NOMO-1 treated with dmso at 0.1 percent for 144 hours (cell line): ENCODE measurements around the gene ANKRD6.

Experiments used
- DNase-seq: peaks from one replicate; lab custom pipeline; 2025; ENCODE audit not compliant: unreplicated experiment; lab: John Stamatoyannopoulos, UW

Gene ANKRD6

GRCh38 chr6:89555806-89556205 is 122.9 kb downstream of the ANKRD6 start:
- DNase-seq = no peak

GRCh38 chr6:89559487-89559886 is 126.5 kb downstream of the ANKRD6 start:
- DNase-seq = no peak

- no peak for DNase-seq
Observed at GRCh38 chr6:89562093-89562973, 129.4 kb downstream of the ANKRD6 start.

DNA sequence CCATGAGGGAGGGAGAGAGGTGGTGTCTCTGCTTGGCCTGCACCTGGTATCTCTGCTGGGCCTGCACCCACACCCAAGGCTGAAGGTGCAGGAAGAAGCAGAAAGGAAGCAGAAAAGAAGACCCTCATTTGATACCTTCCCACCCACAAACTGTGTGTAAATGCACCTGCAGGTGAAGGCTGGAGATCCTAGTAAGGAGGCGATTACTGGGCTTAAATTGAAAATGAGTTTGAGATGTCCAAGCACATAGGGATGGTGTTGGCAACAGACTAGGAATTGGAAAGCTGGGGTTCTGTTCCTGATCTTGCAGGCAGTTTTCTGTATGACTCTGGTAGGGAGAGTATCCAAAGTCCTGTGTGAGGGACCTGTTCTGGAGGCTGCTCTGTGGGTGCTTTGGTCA is 130.9 kb downstream of the ANKRD6 start:
- no peak for DNase-seq

DNA sequence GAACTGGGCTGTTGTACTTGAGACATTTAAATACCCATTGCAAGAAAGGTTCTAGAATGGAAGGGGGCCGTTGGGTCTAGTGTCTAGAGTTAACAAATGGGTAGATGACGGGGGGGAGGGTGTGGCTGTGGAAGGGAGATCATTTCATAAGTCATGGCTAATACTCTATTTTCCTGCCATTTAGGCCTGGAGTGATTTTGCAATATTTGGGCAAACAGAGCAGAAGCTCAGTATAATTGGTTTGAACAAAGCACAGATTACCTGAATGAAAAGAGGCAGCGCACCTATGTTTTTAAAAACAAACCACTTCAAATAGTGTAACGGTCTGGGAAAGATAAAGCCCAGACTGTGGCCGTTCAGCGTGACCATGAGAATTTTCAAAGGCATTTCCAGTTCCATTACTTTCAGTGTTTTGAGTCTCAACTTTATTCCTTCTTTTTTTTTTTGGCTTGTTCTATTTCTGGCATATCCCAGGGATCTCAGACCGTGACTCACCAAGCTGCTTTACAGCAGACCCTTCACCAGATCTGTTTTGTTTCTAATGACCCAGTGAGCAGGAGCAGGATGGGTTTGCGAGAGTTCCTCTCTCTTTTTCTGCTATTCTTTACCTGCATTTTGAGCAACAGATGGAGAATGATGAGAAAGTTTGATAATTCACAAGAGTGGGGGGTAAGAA is 131.9 kb downstream of the ANKRD6 start:
- DNase-seq = no peak

- no peak for DNase-seq
Observed at GRCh38 chr6:89566008-89566800, 133.3 kb downstream of the ANKRD6 start.

- no peak for DNase-seq
Observed at GRCh38 chr6:89566930-89567629, 134.1 kb downstream of the ANKRD6 start.

DNA sequence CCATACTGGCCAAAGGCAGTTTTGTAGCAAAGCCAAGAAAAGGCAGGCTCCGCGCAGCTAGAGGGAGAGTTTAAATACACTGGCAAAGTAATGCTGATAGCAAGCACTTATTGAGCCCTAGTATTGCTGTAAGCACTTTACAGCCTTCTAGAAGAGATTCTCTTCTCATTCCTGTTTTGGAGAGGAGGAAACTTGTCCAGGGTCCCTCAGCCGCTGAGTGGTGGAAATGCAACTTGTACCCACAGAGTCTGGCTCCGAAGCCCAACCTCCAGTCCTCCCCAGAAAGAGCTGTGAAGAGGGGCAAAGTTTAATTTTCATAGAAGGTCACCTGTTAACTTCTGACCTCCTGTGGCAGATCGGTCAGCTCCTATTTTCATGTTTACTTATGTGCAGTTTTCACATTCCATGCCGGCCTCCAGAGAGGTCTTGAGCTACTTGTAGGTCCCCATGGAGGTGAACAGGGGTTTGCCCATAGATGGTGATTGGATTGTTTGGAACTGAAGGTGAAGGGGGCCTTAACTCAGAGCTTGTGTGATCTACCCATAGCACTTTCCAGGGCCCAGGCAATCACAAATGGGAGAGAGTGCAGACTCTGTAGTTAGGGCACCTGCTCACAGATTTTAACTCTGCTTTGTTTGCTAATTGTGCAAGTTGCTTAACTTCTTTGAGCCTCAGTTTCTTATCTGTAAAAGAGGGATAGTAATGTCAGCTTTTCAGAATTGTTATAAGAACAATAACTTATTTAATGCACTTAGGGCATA is 134.9 kb downstream of the ANKRD6 start:
- DNase-seq = no peak

DNA sequence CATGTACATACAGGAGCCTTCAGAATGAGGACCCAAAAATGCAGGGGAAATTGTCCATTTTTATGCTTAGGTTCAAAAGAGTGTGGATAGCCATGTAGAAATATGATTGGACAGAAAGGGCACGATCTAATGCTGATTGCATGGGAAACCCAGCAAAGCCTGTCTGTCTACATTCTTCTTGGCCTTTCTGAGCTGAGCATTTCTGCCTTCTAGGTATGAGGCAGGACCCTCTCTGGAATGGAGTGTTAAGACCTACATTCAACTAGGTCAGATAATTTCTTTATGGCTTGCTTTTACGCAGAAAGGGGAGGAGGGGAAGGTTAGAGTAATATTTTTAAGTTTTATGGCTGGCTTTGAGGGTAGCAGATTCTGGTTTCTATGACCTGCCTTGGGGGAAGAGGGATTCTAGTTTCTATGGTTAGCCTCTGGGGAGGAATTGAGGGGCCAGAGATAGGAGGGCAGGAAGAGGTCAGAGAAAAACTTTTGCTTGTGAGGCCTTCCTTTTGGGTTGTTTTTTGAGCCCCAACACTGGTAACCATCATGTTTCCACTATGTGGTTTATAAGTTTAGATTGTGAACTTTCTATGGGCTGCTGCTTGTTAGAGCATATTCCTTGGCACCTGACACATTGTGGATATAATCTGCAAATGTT is 142.1 kb downstream of the ANKRD6 start:
- DNase-seq = no peak

DNA sequence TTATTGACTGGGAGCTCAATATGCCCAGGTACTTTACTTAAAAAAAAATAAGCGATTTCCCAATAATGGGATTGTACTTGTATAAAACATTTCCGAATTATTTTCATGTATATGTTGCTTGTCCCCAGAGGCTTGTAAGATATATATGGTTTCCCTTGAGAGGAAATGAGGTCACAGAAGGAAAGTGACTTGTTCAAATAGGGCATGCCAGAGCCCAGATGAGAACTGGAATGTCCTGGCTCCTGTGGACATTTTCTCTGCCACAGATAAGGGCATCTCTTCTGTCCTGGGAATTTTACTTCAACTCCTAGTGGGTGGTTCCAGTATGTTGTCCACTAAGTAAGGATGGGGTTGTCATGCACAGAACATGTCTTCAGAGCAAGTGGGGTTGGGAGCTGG is 142.6 kb downstream of the ANKRD6 start:
- DNase-seq = no peak

GRCh38 chr6:89580997-89581666 is 148.2 kb downstream of the ANKRD6 start:
- no peak for DNase-seq

GRCh38 chr6:89581689-89582088 is 148.7 kb downstream of the ANKRD6 start:
- DNase-seq = no peak

GRCh38 chr6:89582669-89583325 is 149.8 kb downstream of the ANKRD6 start:
- no peak for DNase-seq

- no peak for DNase-seq
Observed at GRCh38 chr6:89583559-89583958, 150.6 kb downstream of the ANKRD6 start.

DNA sequence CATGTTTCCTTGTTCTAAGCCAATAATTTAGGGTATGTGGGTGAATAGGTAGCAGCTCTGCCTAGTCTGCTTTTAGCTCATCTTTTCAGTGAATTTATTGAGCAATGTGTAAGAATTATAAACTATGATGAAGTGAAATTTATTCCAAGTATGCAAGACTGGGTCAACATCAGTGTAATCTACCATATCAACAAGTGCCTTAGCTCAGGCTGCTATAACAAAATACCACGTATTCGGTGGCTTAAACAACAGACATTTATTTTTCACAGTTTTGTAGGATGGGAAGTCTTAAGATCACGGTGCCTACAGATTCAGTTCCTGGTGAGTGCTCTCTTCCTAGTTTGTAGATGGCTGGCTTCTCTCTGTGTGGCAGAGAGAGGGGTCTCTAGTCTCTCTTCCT is 151.6 kb downstream of the ANKRD6 start:
- DNase-seq = no peak

DNA sequence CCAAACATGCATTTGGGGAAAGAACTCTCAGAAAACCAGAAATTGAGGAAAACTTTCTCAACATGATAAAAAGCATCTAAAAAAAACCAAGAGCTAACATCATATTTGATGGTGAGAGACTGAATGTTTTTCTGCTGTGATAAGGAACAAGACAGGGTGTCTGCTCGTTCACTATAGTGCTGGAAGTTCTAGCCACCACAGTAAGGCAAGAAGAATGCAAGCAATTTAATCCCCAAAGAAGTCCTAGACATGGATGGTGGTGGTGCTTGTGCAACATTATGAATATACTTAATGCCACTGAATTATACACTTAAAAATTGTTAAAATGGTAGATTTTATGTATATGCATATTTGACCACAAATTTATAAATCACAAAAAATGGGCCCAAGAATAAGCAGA is 152.2 kb downstream of the ANKRD6 start:
- DNase-seq = no peak

DNA sequence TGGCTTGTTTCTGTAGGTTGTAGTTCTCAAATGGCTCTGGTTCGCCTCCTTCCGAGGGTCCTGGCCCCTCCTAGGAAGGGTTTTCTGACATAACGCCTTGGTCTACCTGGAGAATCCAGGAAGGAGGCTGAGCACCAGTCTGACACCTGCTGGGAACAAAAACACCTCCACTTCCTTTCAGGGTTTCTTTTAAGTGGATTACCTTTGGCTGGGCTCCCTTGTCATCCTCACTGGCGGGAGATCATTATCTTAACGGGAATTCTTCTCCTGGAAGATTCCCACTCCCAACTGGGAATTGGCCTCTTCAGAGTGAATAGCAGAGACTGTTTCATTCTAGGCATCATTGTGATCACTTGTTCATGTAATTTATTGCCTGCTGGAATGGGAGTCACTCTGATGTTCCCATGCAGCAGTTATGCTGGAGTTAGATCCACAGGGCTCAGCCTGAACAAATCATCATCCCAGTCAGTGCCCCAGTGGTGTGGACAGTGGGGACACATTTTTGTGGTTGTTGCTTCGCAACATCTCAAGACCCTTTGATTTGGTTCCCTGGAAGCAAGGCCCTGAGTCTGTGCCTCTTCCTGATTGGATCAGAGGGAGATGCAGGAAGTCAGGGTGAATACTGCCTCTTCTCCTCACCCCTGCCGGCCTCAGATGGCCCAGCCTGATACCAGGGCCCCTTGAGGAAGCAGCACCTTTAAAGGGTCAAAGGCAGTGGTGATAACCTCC is 156.5 kb downstream of the ANKRD6 start:
- DNase-seq = no peak

DNA sequence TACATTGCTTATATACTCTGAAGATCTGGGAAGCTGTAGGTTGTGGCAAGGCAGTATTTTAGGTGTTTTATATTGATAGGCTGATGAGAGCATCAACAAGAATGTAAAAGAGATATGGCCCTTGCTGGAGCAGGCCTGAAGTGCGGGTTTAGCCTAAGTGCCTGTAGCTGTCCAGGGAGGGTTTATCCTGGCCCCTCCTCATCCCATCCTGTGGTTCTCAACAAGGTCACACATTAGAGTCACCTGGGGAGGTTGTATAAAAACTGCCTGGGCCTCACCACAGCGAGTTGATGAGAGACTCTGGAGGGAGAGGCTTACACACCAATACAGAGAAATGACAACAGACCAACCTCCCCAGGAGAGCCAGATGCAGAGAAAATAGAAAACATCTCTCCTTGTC is 157.2 kb downstream of the ANKRD6 start:
- DNase-seq = no peak
